GM23338 (cell line): Measurements from ENCODE around the gene NFIC. TPM values are rescaled to one million over a fixed set of nuclear protein-coding genes. Genes with fewer than 3 reads are reported as not detected.
"Not testable (repeated sequence)": the region's sequence is repeated elsewhere in the genome, so short reads cannot be mapped to it uniquely, and the experiment has no call there.

Source experiments
- ATAC-seq: fragments of 200-7000 bp; cut with Tn5 transposase; 3 replicates; pipeline ENCODE4 v1.9.1; 2020
- DNase-seq: peaks from one replicate; pipeline ENCODE4 v3.0.0-alpha.2; 2015; ENCODE audit warnings: low spot score
- H2AFZ ChIP-seq: fragments of 200-600 bp; sonication (generic); 2 replicates; pipeline ENCODE4 v1.8.0; 2016; ENCODE audit warnings: antibody characterized with exemption, mild to moderate bottlenecking, moderate library complexity
- H3F3A ChIP-seq: fragments of 200-600 bp; sonication (generic); replicated peaks from 2 replicates; pipeline ENCODE4 v1.8.0; 2017; ENCODE audit warnings: antibody characterized with exemption, mixed run types, low read depth
- H3K27ac ChIP-seq: fragments of 200-600 bp; sonication (generic); 2 replicates; pipeline ENCODE4 v1.6.1; 2016; ENCODE audit warnings: low read depth
- H3K27me3 ChIP-seq: fragments of 200-600 bp; sonication (generic); 2 replicates; pipeline ENCODE4 v1.8.0; 2016; ENCODE audit warnings: mild to moderate bottlenecking, mixed run types, moderate library complexity; ENCODE audit not compliant: insufficient read depth
- H3K36me3 ChIP-seq: fragments of 200-600 bp; sonication (generic); 2 replicates; pipeline ENCODE4 v1.8.0; 2016; ENCODE audit warnings: mild to moderate bottlenecking; ENCODE audit not compliant: insufficient read depth
- H3K4me1 ChIP-seq: fragments of 200-600 bp; sonication (generic); 2 replicates; pipeline ENCODE4 v1.8.0; 2016; ENCODE audit warnings: mild to moderate bottlenecking, moderate library complexity; ENCODE audit not compliant: insufficient read depth
- H3K4me2 ChIP-seq: fragments of 200-600 bp; sonication (generic); 2 replicates; pipeline ENCODE4 v1.7.1; 2017; ENCODE audit warnings: mixed run types
- H3K4me3 ChIP-seq: fragments of 200-600 bp; sonication (generic); 2 replicates; pipeline ENCODE4 v1.6.1; 2016; ENCODE audit warnings: mixed run types
- H3K79me2 ChIP-seq: fragments of 200-600 bp; sonication (generic); replicated peaks from 2 replicates; pipeline ENCODE4 v1.8.0; 2017; ENCODE audit warnings: mild to moderate bottlenecking; ENCODE audit not compliant: insufficient read depth
- H3K9me2 ChIP-seq: fragments of 200-600 bp; sonication (generic); 2 replicates; pipeline ENCODE4 v1.8.0; 2017; ENCODE audit not compliant: insufficient read depth
- H4K20me1 ChIP-seq: fragments of 200-600 bp; sonication (generic); replicated peaks from 2 replicates; pipeline ENCODE4 v1.8.0; 2017; ENCODE audit warnings: mild to moderate bottlenecking; ENCODE audit not compliant: insufficient read depth
- H3K27ac Mint-ChIP-seq: 2 replicates; pipeline ENCODE4 v1.8.0; 2020; ENCODE audit warnings: inconsistent platforms, mild to moderate bottlenecking, moderate library complexity, mixed read lengths
- H3K27me3 Mint-ChIP-seq: 3 replicates; pipeline ENCODE4 v1.8.0; 2022; ENCODE audit warnings: low read depth, mild to moderate bottlenecking, moderate library complexity, mixed read lengths, inconsistent platforms; ENCODE audit not compliant: insufficient read depth, poor library complexity
- H3K36me3 Mint-ChIP-seq: 3 replicates; pipeline ENCODE4 v1.8.0; 2021; ENCODE audit warnings: low read depth, mild to moderate bottlenecking, inconsistent platforms, moderate library complexity, mixed read lengths
- H3K4me1 Mint-ChIP-seq: 3 replicates; pipeline ENCODE4 v1.8.0; 2020; ENCODE audit warnings: mild to moderate bottlenecking, inconsistent platforms, mixed read lengths
- H3K4me3 Mint-ChIP-seq: 3 replicates; pipeline ENCODE4 v1.8.0; 2021; ENCODE audit warnings: moderate library complexity, mild to moderate bottlenecking, inconsistent platforms, mixed read lengths
- H3K9me3 Mint-ChIP-seq: 3 replicates; pipeline ENCODE4 v1.8.0; 2020; ENCODE audit warnings: moderate library complexity, mild to moderate bottlenecking, inconsistent platforms, mixed read lengths
- CTCF ChIP-seq, 2 experiments: fragments of 200-600 bp in 1 of 2; sonication (generic) in 1 of 2; conservative IDR thresholded peaks; 2 replicates each; pipeline versions ENCODE4 v1.5.1 to v1.6.1; 2016 to 2017; ENCODE audit warnings: antibody characterized with exemption in 2 of 2, low read depth in 2 of 2, mild to moderate bottlenecking in 2 of 2, moderate library complexity in 1 of 2
- ETS1 ChIP-seq: IDR thresholded peaks from 2 replicates; pipeline ENCODE4 v1.6.1; 2016; ENCODE audit warnings: antibody characterized with exemption
- EZH2 ChIP-seq: fragments of 200-600 bp; sonication (generic); IDR thresholded peaks from one replicate; pipeline ENCODE4 v1.8.0; 2017; ENCODE audit warnings: antibody characterized with exemption, mild to moderate bottlenecking, low read depth; ENCODE audit not compliant: unreplicated experiment
- EZH2phosphoT487 ChIP-seq: fragments of 200-600 bp; sonication (generic); IDR thresholded peaks from one replicate; pipeline ENCODE4 v1.8.1; 2018; ENCODE audit warnings: antibody characterized with exemption; ENCODE audit not compliant: unreplicated experiment
- NANOG ChIP-seq: IDR thresholded peaks from 2 replicates; pipeline ENCODE4 v1.6.1; 2016; ENCODE audit warnings: antibody characterized with exemption, borderline replicate concordance
- REST ChIP-seq: IDR thresholded peaks from one replicate; pipeline ENCODE4 v1.6.1; 2018; ENCODE audit warnings: antibody characterized with exemption; ENCODE audit not compliant: unreplicated experiment
- ZNF114 ChIP-seq: fragments of 250-450 bp; sonication (Bioruptor Pico); IDR thresholded peaks from 2 replicates; pipeline ENCODE4 v1.5.0; 2020; ENCODE audit warnings: mild to moderate bottlenecking, moderate library complexity
- ZNF331 ChIP-seq: fragments of 250-450 bp; sonication (Bioruptor Pico); IDR thresholded peaks from 2 replicates; pipeline ENCODE4 v1.5.0; 2020; ENCODE audit warnings: low read depth, mild to moderate bottlenecking, moderate library complexity
- polyA plus RNA-seq: library from polyadenylated mRNA; unstranded; fragments of >200 nt; fragmentation: Nextera tagmentation; extraction: Ambion mirVana; gene quantifications from 2 replicates; pipeline ENCODE4 v1.2.1, GENCODE V29; 2016
- total RNA-seq: library from RNA; depleted of rRNA; stranded (reverse); fragments of >200 nt; shearing (Covaris generic); gene quantifications from 2 replicates; pipeline ENCODE4 v1.2.3, GENCODE V29; 2014

The NFIC gene
- total and polyA plus RNA-seq, 2 experiments from 2014 or later = 1.3 to 5.3 TPM

- no peaks in the 10 kb centered on the region for H3K9me3 Mint-ChIP-seq
- peaks cover 15% of the 10 kb centered on the region for H3K27me3 Mint-ChIP-seq
- no peaks in the 10 kb centered on the region for H3K36me3 Mint-ChIP-seq
Measured at GRCh38 chr19:3348042-3348441, 18.3 kb upstream of the NFIC start.

GRCh38 chr19:3348469-3348868 is 17.9 kb upstream of the NFIC start:
- H3K79me2 ChIP-seq, H3K27ac Mint-ChIP-seq, H3K36me3 ChIP-seq, H3K4me3 Mint-ChIP-seq, H3K9me2 ChIP-seq, ATAC-seq, H3K36me3 Mint-ChIP-seq, H2AFZ ChIP-seq, H3K4me3 ChIP-seq, H4K20me1 ChIP-seq, H3K9me3 Mint-ChIP-seq, H3F3A ChIP-seq, H3K4me1 Mint-ChIP-seq, DNase-seq, H3K27ac ChIP-seq, H3K4me2 ChIP-seq, H3K4me1 ChIP-seq: not testable (repeated sequence)
- peaks cover 28% of the 10 kb centered on the region for H3K27me3 ChIP-seq
- H3K27me3 Mint-ChIP-seq = peaks cover 17% of the 10 kb centered on the region

More at GRCh38 chr19:3348042-3348441, 18.3 kb upstream of the NFIC start:
- H4K20me1 ChIP-seq = no peaks in the 10 kb centered on the region
- Mint-ChIP-seq H3K4me1 (no peaks in the 10 kb centered on the region), H3K4me3 (no peak overlapping the region), H3K27ac (no peak overlapping the region)
- H3K4me2 ChIP-seq = no peak overlapping the region
- no peak overlapping the region for H2AFZ ChIP-seq
- no peak overlapping the region for H3K27ac ChIP-seq
- ATAC-seq (no peak), DNase-seq (no peak)
- no peaks in the 10 kb centered on the region for H3K79me2 ChIP-seq
- TF ChIP-seq ETS1 (no peak), CTCF (conservative IDR thresholded peaks at IDR 0.05; ENCODE audit: low read depth in 2 of 2) (no peak), NANOG (no peak), EZH2 (no peak)
- H3K36me3 ChIP-seq = no peaks in the 10 kb centered on the region
- H3K4me1 ChIP-seq = no peaks in the 10 kb centered on the region
- no peak overlapping the region for H3K4me3 ChIP-seq
- no peaks in the 10 kb centered on the region for H3K9me2 ChIP-seq
- H3K27me3 ChIP-seq = peaks cover 24% of the 10 kb centered on the region
- no peaks in the 10 kb centered on the region for H3F3A ChIP-seq

GRCh38 chr19:3350014-3350663 is 16.2 kb upstream of the NFIC start:
- Mint-ChIP-seq H3K9me3 (no peaks in the 10 kb centered on the region), H3K4me3 (no peak overlapping the region), H3K27ac (no peak overlapping the region), H3K4me1 (no peaks in the 10 kb centered on the region), H3K36me3 (no peaks in the 10 kb centered on the region), H3K27me3 (peaks cover 20% of the 10 kb centered on the region)
- Histone ChIP-seq H3K4me3 (no peak overlapping the region), H4K20me1 (no peaks in the 10 kb centered on the region; the same call in 1 of the 2 replicates), H3K27ac (no peak overlapping the region), H2AFZ (no peak overlapping the region), H3K27me3 (peaks cover 45% of the 10 kb centered on the region), H3K79me2 (no peaks in the 10 kb centered on the region), H3K9me2 (no peaks in the 10 kb centered on the region), H3K4me2 (no peak overlapping the region), H3F3A (no peaks in the 10 kb centered on the region), H3K4me1 (no peaks in the 10 kb centered on the region), H3K36me3 (no peaks in the 10 kb centered on the region)
- DNase-seq (no peak), ATAC-seq (no peak)
- no peak for TF ChIP-seq EZH2
- no peak for TF ChIP-seq ETS1
- TF ChIP-seq ZNF331 (CRISPR knock-in tag) = no peak
- TF ChIP-seq CTCF (conservative IDR thresholded peaks at IDR 0.05; ENCODE audit: low read depth in 2 of 2) = no peak
- TF ChIP-seq EZH2phosphoT487 = no peak
- TF ChIP-seq NANOG = no peak
- TF ChIP-seq ZNF114 (CRISPR knock-in tag) = no peak
- TF ChIP-seq REST = no peak
